A673 (cell line): ENCODE measurements around the gene EPB41L4B.

Experiments
- CTCF ChIP-seq: fragments of 300-800, 200-600 bp; sonication (generic); conservative IDR thresholded peaks from 2 replicates; pipeline ENCODE4 v1.5.1; 2017; ENCODE audit warnings: low read depth, mild to moderate bottlenecking, antibody characterized with exemption, low read length, moderate library complexity, mixed read lengths
- EZH2 ChIP-seq: fragments of 200-600 bp; sonication (generic); IDR thresholded peaks from 2 replicates; pipeline ENCODE4 v1.6.1; 2017; ENCODE audit warnings: borderline replicate concordance, low read depth, mild to moderate bottlenecking, mixed read lengths, antibody characterized with exemption, low read length; ENCODE audit not compliant: poor library complexity, severe bottlenecking

GRCh38 chr9:109241207-109241606 is 79.7 kb downstream of the EPB41L4B start:
- no peak for TF ChIP-seq CTCF
- TF ChIP-seq EZH2 = no peak
